ENCODE data around the gene MRPL47.

Gene MRPL47

GRCh38 chr3:179541596-179541995 is 62.8 kb downstream of the MRPL47 start:
- TF ChIP-seq CTCF (IDR thresholded peaks at IDR 0.05; ENCODE audit: low read length, missing control alignments), result no peak

GRCh38 chr3:179541094-179541493 is 63.3 kb downstream of the MRPL47 start:
- no peak overlapping the region for H3K4me3 ChIP-seq (replicated peaks; ENCODE audit: low read depth, low read length)
- no peak for TF ChIP-seq CTCF (IDR thresholded peaks at IDR 0.05; ENCODE audit: low read length, missing control alignments)
- peak; percentile 10 for DNase-seq (ENCODE audit: low read depth)

More at GRCh38 chr3:179541596-179541995, 62.8 kb downstream of the MRPL47 start:
- no peak overlapping the region for H3K4me3 ChIP-seq (replicated peaks; ENCODE audit: low read depth, low read length)
- no peak for DNase-seq (ENCODE audit: low read depth)

All from fibroblast of pulmonary artery (primary cell).